HEK293 (cell line): ENCODE data around the gene PIP5KL1.

Source experiments
- BCL11A ChIP-seq: fragments of 450-650 bp; formaldehyde crosslinking; IDR thresholded peaks from 2 replicates; pipeline ENCODE4 v1.5.1; 2016; ENCODE audit warnings: low read depth, missing biosample characterization, missing genetic modification characterization
- BCL11B ChIP-seq: fragments of 450-650 bp; formaldehyde crosslinking; IDR thresholded peaks from 2 replicates; pipeline ENCODE4 v1.5.1; 2016; ENCODE audit warnings: low read depth, missing biosample characterization, missing genetic modification characterization
- GLI4 ChIP-seq: fragments of 450-650 bp; formaldehyde crosslinking; IDR thresholded peaks from 2 replicates; pipeline ENCODE4 v1.5.1; 2016; ENCODE audit warnings: missing biosample characterization, missing genetic modification characterization
- HIC1 ChIP-seq: fragments of 450-650 bp; formaldehyde crosslinking; IDR thresholded peaks from 2 replicates; pipeline ENCODE4 v1.5.1; 2016; ENCODE audit warnings: missing biosample characterization, missing genetic modification characterization
- IKZF3 ChIP-seq: fragments of 450-650 bp; IDR thresholded peaks from 2 replicates; pipeline ENCODE4 v1.5.0; 2018; ENCODE audit warnings: missing biosample characterization, mild to moderate bottlenecking, missing genetic modification characterization, moderate library complexity
- KLF10 ChIP-seq: fragments of 450-650 bp; IDR thresholded peaks from 2 replicates; pipeline ENCODE4 v1.5.1; 2018; ENCODE audit warnings: missing biosample characterization, mild to moderate bottlenecking, missing genetic modification characterization
- KLF16 ChIP-seq: fragments of 450-650 bp; formaldehyde crosslinking; IDR thresholded peaks from 2 replicates; pipeline ENCODE4 v1.5.1; 2017; ENCODE audit warnings: missing biosample characterization, missing genetic modification characterization
- OSR2 ChIP-seq: fragments of 450-650 bp; formaldehyde crosslinking; IDR thresholded peaks from 2 replicates; pipeline ENCODE4 v1.5.1; 2016; ENCODE audit warnings: missing biosample characterization, missing genetic modification characterization
- REPIN1 ChIP-seq: fragments of 450-650 bp; formaldehyde crosslinking; IDR thresholded peaks from 2 replicates; pipeline ENCODE4 v1.5.1; 2017; ENCODE audit warnings: missing biosample characterization, missing genetic modification characterization, low read depth
- SALL2 ChIP-seq: fragments of 450-650 bp; formaldehyde crosslinking; IDR thresholded peaks from 2 replicates; pipeline ENCODE4 v1.5.0; 2017; ENCODE audit warnings: missing biosample characterization, mild to moderate bottlenecking, missing genetic modification characterization, borderline replicate concordance
- SETDB1 ChIP-seq: IDR thresholded peaks from one replicate; pipeline ENCODE4 v1.6.1; 2017; ENCODE audit warnings: mild to moderate bottlenecking, low read length, moderate library complexity, mixed read lengths; ENCODE audit not compliant: insufficient read length
- TRIM28 ChIP-seq: IDR thresholded peaks from 2 replicates; pipeline ENCODE4 v1.6.1; 2011; ENCODE audit warnings: low read length, control low read depth, borderline replicate concordance
- ZBTB1 ChIP-seq: fragments of 450-650 bp; formaldehyde crosslinking; IDR thresholded peaks from 2 replicates; pipeline ENCODE4 v1.5.1; 2016; ENCODE audit warnings: missing biosample characterization, missing genetic modification characterization
- ZFHX2 ChIP-seq: fragments of 450-650 bp; formaldehyde crosslinking; conservative IDR thresholded peaks from 2 replicates; pipeline ENCODE4 v1.5.1; 2016; ENCODE audit warnings: missing biosample characterization, missing genetic modification characterization
- ZFP69B ChIP-seq: fragments of 450-650 bp; formaldehyde crosslinking; IDR thresholded peaks from 2 replicates; pipeline ENCODE4 v1.5.1; 2016; ENCODE audit warnings: missing biosample characterization, missing genetic modification characterization
- ZNF10 ChIP-seq: fragments of 450-650 bp; formaldehyde crosslinking; IDR thresholded peaks from 2 replicates; pipeline ENCODE4 v1.5.1; 2017; ENCODE audit warnings: missing biosample characterization, missing genetic modification characterization
- ZNF112 ChIP-seq: fragments of 450-650 bp; formaldehyde crosslinking; IDR thresholded peaks from 2 replicates; pipeline ENCODE4 v1.5.0; 2017; ENCODE audit warnings: missing biosample characterization, missing genetic modification characterization
- ZNF155 ChIP-seq: fragments of 450-650 bp; formaldehyde crosslinking; IDR thresholded peaks from 2 replicates; pipeline ENCODE4 v1.5.1; 2016; ENCODE audit warnings: missing biosample characterization, missing genetic modification characterization
- ZNF18 ChIP-seq: fragments of 450-650 bp; formaldehyde crosslinking; IDR thresholded peaks from 2 replicates; pipeline ENCODE4 v1.5.1; 2016; ENCODE audit warnings: missing biosample characterization, missing genetic modification characterization
- ZNF239 ChIP-seq: fragments of 450-650 bp; formaldehyde crosslinking; IDR thresholded peaks from 2 replicates; pipeline ENCODE4 v1.5.1; 2016; ENCODE audit warnings: missing biosample characterization, missing genetic modification characterization
- ZNF248 ChIP-seq: fragments of 450-650 bp; formaldehyde crosslinking; IDR thresholded peaks from 2 replicates; pipeline ENCODE4 v1.5.1; 2017; ENCODE audit warnings: missing biosample characterization, missing genetic modification characterization
- ZNF354C ChIP-seq: fragments of 450-650 bp; formaldehyde crosslinking; IDR thresholded peaks from 2 replicates; pipeline ENCODE4 v1.5.1; 2016; ENCODE audit warnings: missing biosample characterization, missing genetic modification characterization, low read depth, borderline replicate concordance
- ZNF394 ChIP-seq: fragments of 450-650 bp; formaldehyde crosslinking; IDR thresholded peaks from 2 replicates; pipeline ENCODE4 v1.5.1; 2016; ENCODE audit warnings: missing biosample characterization, missing genetic modification characterization, mild to moderate bottlenecking, moderate library complexity, borderline replicate concordance
- ZNF544 ChIP-seq: fragments of 450-650 bp; formaldehyde crosslinking; IDR thresholded peaks from 2 replicates; pipeline ENCODE4 v1.5.0; 2017; ENCODE audit warnings: missing biosample characterization, missing genetic modification characterization
- ZNF626 ChIP-seq: fragments of 450-650 bp; sonication (Bioruptor Pico); formaldehyde crosslinking; IDR thresholded peaks from 2 replicates; pipeline ENCODE4 v1.5.1; 2018; ENCODE audit warnings: missing biosample characterization, missing genetic modification characterization, inconsistent platforms
- ZNF645 ChIP-seq: fragments of 450-650 bp; formaldehyde crosslinking; IDR thresholded peaks from 2 replicates; pipeline ENCODE4; 2016; ENCODE audit warnings: missing biosample characterization, missing genetic modification characterization
- ZNF660 ChIP-seq: fragments of 450-650 bp; IDR thresholded peaks from 2 replicates; pipeline ENCODE4 v1.5.1; 2018; ENCODE audit warnings: missing biosample characterization, mild to moderate bottlenecking, missing genetic modification characterization
- ZNF785 ChIP-seq: fragments of 450-650 bp; formaldehyde crosslinking; IDR thresholded peaks from 2 replicates; pipeline ENCODE4 v1.5.1; 2016; ENCODE audit warnings: missing biosample characterization, missing genetic modification characterization
- ZSCAN30 ChIP-seq: fragments of 450-650 bp; IDR thresholded peaks from 2 replicates; pipeline ENCODE4 v1.5.1; 2018; ENCODE audit warnings: missing biosample characterization, mild to moderate bottlenecking, missing genetic modification characterization, moderate library complexity
- ZXDB ChIP-seq: fragments of 450-650 bp; formaldehyde crosslinking; IDR thresholded peaks from 2 replicates; pipeline ENCODE4 v1.5.1; 2016; ENCODE audit warnings: missing biosample characterization, missing genetic modification characterization
- TF ChIP-seq, protein P1 (sequence below): fragments of 450-650 bp; formaldehyde crosslinking; optimal IDR thresholded peaks from 2 replicates; pipeline ENCODE3; 2016; ENCODE audit warnings: missing biosample characterization, mild to moderate bottlenecking, missing genetic modification characterization
- TF ChIP-seq, protein P2 (sequence below): fragments of 450-650 bp; formaldehyde crosslinking; IDR thresholded peaks from 2 replicates; pipeline ENCODE4 v1.5.1; 2017; ENCODE audit warnings: missing biosample characterization, missing genetic modification characterization
- TF ChIP-seq, protein P3 (sequence below): fragments of 450-650 bp; formaldehyde crosslinking; IDR thresholded peaks from 2 replicates; pipeline ENCODE4 v1.5.1; 2016; ENCODE audit warnings: missing biosample characterization, missing genetic modification characterization

The PIP5KL1 gene

DNA sequence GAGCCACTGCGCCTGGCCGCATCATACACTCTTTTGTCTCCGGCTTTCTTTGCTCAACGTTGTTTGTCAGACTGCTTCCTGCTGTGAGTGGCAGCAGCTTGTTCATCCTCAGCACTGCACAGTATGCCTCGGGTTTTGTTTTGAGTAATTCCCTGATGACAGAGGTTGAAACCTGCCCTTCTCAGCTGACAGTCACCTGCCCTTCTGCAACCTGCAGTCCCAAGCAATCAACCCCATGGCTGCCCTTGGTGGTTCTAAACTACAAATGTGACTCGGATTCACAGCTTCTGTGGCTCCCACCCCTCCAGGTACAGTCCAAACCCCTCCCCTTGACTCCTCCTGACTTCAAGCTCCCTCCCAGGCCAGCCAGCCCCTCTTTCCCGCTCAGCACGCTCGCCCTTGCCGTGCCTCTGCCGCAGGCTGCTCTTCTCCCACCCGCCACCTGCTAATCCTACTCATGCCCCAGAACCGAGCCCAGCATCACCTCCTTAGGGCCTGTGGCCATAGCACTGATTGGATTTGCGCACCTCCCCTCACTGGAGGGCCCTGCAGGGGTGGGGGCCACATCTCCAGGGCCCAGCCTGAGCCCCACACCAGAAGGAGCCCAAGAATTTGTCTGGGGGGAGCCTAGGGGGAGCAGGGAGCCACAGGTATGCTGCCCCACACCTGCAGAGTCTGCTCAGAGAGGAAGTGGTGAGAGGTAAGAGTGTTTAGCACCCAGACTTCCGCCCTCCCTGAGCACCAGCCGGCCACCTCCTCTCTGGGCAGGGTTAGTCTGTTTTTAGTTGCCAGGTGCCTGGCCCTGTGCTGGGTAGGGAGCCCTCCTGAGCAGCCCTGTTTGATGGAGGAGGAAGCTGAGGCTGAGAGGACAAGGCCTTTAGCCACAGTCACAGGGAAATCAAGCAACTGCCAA is 40.1 kb upstream of the PIP5KL1 start (continued):
- no peak for TF ChIP-seq BCL11B (tag by site-specific recombination)
- TF ChIP-seq ZFP69B (tag by site-specific recombination): no peak
- TF ChIP-seq ZXDB (tag by site-specific recombination): no peak
- TF ChIP-seq ZNF394: no peak
- no peak for TF ChIP-seq SETDB1
- no peak for TF ChIP-seq ZNF626 (tag by site-specific recombination)
- no peak for TF ChIP-seq ZNF785
- no peak for TF ChIP-seq ZBTB1 (tag by site-specific recombination)
- 0 out of 2 replicates have a peak, but pooled peaks have one; percentile 18 for TF ChIP-seq ZNF660 (tag by site-specific recombination)
- no peak for TF ChIP-seq ZNF155
- TF ChIP-seq KLF10 (tag by site-specific recombination): no peak
- TF ChIP-seq ZSCAN30 (tag by site-specific recombination): no peak
- TF ChIP-seq HIC1: no peak
- TF ChIP-seq REPIN1 (tag by site-specific recombination): no peak
- no peak for TF ChIP-seq ZNF248 (tag by site-specific recombination)
- TF ChIP-seq, protein P1, sequence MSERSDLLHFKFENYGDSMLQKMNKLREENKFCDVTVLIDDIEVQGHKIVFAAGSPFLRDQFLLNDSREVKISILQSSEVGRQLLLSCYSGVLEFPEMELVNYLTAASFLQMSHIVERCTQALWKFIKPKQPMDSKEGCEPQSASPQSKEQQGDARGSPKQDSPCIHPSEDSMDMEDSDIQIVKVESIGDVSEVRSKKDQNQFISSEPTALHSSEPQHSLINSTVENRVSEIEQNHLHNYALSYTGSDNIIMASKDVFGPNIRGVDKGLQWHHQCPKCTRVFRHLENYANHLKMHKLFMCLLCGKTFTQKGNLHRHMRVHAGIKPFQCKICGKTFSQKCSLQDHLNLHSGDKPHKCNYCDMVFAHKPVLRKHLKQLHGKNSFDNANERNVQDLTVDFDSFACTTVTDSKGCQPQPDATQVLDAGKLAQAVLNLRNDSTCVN (tag by site-specific recombination): no peak
- TF ChIP-seq ZNF18 (tag by site-specific recombination): peak; percentile 76
- TF ChIP-seq ZNF239 (tag by site-specific recombination): no peak
- no peak for TF ChIP-seq ZNF112 (tag by site-specific recombination)
- TF ChIP-seq, protein P2, sequence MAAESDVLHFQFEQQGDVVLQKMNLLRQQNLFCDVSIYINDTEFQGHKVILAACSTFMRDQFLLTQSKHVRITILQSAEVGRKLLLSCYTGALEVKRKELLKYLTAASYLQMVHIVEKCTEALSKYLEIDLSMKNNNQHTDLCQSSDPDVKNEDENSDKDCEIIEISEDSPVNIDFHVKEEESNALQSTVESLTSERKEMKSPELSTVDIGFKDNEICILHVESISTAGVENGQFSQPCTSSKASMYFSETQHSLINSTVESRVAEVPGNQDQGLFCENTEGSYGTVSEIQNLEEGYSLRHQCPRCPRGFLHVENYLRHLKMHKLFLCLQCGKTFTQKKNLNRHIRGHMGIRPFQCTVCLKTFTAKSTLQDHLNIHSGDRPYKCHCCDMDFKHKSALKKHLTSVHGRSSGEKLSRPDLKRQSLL (tag by site-specific recombination): no peak
- no peak for TF ChIP-seq TRIM28
- TF ChIP-seq OSR2 (tag by site-specific recombination): peak; percentile 86
- TF ChIP-seq ZNF10 (tag by site-specific recombination): peak; percentile 72; the same call in 1 of the 2 replicates
- TF ChIP-seq IKZF3 (tag by site-specific recombination): 0 out of 2 replicates have a peak, but pooled peaks have one; percentile 17
- no peak for TF ChIP-seq ZNF645 (tag by site-specific recombination)
- no peak for TF ChIP-seq BCL11A (tag by site-specific recombination)
- no peak for TF ChIP-seq ZNF354C (tag by site-specific recombination)
- TF ChIP-seq, protein P3, sequence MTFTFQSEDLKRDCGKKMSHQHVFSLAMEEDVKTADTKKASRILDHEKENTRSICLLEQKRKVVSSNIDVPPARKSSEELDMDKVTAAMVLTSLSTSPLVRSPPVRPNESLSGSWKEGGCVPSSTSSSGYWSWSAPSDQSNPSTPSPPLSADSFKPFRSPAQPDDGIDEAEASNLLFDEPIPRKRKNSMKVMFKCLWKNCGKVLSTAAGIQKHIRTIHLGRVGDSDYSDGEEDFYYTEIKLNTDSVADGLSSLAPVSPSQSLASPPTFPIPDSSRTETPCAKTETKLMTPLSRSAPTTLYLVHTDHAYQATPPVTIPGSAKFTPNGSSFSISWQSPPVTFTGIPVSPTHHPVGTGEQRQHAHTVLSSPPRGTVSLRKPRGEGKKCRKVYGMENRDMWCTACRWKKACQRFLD (tag by site-specific recombination): no peak
- TF ChIP-seq ZFHX2 (tag by site-specific recombination): no peak
- no peak for TF ChIP-seq SALL2 (tag by site-specific recombination)
- TF ChIP-seq ZNF544: no peak
- TF ChIP-seq KLF16 (tag by site-specific recombination): no peak
- TF ChIP-seq GLI4: no peak
